Hematopoietic multipotent progenitor cell treated with erythropoietin and hydrocortisone succinate and interleukin-3 and kit ligand, for 15 days (in vitro differentiated cells): ENCODE data around the gene HSPA2.

Experiments used
- DNase-seq: peaks from one replicate; pipeline ENCODE4 v3.0.0-alpha.2; 2015; ENCODE audit warnings: low spot score

Gene HSPA2

DNA sequence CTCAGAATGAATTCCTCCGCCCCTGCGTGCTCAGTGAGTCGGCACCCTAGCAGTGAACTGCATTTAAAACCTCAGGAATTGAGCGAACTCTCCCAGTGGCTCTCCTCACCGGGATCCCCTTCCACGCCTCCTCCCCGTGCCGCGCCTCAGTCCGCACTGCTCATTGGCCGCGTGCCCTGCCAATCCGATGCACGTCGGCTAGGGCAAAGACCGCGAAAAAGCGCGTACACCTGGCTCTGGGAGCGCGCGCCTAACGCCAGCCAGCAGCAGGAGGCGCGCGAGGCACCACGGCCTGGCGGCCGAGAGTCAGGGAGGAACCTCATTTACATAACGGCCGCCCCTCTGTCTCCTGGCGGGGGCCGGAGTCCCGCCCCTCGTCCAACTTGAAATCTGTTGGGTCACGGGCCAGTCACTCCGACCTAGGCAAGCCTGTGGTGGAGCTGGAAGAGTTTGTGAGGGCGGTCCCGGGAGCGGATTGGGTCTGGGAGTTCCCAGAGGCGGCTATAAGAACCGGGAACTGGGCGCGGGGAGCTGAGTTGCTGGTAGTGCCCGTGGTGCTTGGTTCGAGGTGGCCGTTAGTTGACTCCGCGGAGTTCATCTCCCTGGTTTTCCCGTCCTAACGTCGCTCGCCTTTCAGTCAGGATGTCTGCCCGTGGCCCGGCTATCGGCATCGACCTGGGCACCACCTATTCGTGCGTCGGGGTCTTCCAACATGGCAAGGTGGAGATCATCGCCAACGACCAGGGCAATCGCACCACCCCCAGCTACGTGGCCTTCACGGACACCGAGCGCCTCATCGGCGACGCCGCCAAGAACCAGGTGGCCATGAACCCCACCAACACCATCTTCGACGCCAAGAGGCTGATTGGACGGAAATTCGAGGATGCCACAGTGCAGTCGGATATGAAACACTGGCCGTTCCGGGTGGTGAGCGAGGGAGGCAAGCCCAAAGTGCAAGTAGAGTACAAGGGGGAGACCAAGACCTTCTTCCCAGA lies at the start of gene HSPA2:
TSS of gene HSPA2 (plus strand) at position 534 of the 995 bp plus-strand sequence. CDS start at position 643, 109 bp downstream.
- peak; percentile 95 for DNase-seq

DNA sequence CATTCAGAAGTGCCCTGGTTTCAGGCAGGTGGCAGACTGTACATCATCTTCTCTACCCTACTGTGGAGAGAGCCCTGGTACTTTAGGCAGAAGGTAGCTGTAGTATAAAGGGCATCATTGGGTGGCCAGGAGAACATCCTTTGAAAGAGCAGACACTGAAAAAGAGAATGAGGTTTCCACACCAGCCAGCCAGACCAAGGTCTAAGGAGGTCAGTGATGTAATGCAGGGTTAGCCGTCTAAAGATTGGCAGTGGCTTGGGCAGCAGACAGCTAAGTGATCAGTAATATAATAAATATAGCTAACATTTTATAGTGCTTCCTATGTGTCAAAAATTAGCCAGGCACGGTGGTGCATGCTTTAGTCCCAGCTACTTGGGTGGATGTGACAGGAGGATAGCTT lies 48.9 kb upstream of the HSPA2 start:
- no peak for DNase-seq

DNA sequence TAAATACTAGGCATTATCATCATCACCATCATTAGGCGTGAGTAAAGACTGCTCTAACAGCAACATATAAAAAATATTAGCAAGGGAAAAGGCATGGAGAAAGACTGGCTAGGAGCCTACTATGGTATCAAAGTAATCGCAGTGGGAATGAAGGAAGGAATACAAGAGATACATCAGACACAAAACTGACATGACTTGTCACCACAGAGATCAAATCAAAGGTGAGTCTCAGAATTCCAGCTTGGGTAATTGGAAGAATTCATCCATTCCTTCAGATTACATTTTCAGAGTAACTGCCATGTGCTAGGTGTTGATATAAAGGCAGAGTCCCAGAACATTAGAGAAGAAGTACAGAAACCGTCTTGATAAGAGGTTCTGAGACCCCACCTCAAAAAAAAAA lies 47.1 kb upstream of the HSPA2 start:
- no peak for DNase-seq

DNA sequence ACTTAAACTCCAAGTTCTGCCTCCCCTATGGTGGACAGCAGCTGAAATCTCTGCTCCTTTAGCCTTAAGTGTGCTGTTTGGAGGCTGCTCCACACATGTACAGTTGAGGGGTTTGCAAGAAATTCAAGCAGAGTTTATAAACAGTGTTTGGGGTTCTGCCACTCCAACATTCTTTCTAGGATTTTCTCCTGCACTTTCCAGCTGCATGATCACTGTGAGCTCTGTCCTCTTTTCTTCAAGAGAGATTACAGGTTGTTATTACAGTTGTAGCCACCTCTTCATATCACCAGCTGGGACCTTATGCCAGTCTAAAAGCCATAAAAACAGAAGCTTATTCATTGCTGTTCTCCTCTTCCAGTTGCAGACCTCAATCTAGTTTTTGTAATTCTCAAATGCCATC lies 45.3 kb upstream of the HSPA2 start:
- DNase-seq, result no peak

DNA sequence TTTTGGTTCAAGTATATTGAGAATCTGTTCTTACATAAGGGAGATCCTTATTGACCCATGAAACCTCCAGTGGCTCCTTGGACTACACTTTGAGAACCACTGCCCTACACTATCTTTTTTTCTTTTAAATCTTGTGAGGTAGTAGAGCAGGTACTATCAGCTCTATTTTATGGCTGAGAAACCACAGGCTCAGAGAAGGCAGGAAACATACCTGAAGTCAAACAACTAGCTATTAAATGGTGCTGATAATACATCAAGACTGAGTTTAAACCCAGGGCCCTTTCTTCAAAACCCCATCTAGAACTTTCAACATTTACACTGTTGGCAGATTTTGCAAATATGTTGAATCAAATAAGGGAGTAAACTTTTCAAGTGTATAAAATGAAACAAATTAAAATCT lies 43.8 kb upstream of the HSPA2 start:
- no peak for DNase-seq

DNA sequence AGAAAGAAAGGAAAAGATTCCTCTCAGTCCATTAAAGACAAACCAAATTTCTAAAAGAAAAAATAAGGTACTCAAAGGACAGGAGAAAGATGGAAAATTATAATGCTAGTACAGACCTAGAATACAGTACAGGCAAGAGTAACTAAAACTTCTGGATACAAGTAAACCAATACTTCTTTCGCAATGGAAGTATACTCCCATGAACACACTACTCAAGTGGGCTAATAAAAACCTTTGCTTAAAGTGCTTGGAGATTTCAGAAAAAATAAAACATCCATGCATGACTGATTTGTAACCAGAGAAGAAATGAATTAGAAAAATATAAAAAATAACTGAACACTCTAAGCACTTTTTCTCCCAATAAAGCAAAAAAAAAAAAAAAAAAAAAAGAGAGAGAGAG lies 40.5 kb upstream of the HSPA2 start:
- DNase-seq, result no peak

DNA sequence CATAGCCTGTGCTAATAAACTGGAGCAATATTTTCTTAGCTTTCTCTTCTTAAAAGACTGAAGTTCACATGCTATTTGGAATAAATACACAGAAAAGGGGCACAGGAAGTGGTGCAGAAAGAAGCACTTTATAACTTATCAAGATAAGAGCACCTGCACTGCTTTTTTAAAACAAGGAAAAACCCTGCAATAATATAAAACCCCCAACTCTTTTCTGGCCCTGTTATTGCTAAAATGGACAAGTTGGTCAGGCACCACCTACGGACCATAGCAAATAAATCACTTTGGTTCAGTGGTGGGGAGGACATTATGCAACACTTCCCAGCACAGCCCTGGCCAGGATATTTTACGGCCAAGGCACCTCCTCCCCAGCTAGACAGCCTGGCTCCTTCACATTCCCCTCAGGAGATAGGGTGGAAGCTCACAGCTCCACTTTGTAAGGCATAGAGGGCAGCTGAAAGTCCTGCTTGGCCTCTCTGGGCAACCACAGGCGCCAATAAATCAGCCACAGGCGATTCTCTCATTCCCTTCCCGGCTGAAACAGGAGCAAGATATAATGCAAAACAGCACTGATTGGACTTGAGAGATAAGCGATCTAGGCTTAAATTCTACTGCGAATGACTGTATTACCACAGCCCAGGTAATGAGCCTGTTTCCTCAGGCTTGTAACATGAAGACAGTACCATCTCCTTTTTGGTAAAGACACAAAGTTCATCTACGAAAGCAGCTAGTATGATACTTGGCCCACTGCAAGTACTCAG lies 39.0 kb upstream of the HSPA2 start:
- DNase-seq, result no peak

DNA sequence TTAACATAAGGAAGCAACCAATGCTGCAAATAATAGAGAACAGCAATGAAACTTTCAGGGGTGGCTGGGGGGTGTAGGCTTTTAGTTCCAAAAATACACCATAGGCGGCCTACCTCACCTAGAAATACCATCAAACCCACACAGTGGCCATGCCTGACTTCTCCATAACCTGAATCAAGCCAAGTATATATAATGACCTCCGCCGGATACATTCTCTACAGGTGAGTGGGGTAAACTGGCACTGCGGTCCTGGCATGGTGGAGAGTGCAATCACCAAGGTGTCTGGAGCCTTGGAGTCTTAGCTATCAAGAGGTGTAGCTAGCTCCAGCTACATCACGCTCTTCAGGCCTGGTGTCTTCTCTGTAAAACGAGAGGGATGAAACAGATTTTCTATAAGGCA lies 38.1 kb upstream of the HSPA2 start:
- no peak for DNase-seq

DNA sequence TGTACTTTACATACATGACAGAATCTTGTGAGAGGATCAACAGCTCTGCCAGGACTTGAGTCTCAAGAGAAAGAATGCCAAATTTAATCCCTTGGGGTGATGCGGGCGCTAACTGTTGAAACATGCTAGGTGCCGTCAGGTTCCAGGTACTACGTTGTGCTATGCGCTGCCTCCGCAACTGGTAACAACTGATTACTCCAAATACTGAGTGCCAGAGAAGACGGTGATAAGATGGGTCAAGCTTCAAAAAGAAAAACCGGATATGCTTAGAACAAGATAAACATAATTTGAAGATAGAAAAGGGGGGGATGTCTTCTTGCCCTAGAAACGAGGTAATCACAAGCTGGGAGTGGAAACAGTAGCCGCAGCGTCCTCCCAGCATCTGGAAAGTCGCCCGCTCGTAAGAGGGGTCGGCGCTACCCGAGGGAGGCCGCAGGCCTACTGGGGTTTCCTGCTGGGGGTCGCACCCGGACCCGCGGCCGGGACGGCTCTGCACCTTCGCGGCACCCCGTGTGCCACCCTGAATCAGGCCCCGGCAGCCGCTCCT lies 37.6 kb upstream of the HSPA2 start:
- DNase-seq, result peak; percentile 36

DNA sequence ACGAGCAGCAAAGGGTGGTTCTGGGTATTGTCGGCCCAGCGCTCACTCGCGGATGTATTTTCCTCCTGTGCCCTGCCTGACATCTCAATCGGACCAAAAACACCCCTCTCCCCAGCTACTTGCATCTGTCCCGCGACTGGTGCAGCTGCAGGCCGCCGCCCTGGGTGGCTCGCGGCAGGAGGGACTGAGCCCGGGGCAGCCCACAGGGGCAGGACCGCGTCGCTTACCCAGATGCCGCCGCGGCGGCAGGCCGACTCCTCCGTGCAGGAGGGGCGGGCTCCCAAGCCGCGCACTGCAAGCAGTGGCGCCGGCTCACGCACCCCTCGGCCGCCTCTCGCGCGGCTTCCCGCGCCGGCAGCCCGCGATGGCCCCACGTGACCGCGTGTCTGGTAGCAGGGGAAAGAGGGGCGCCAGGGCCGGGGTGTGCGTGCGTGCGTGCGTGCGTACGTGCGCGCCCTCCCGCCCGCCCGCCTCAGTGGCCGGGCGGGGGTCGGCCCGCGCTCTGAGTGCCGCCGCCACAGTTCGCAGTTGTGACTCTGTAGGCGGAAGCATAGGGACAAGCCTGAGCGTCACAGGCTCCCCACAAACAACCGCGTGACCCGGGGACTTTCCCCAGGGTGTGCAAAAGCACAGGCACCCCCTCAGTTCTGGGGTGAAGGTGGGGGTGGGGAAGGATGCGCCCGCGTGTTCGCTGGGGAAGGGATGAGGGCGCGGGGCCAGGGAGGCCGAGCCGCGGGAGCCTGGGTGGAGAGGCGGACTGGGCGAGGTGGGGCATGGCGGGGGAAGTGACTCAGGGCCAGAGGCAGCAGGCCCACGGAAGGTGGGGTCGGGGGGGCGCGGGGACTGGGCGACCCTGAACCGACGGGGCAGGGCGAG lies 36.9 kb upstream of the HSPA2 start, which contains the start of gene ZBTB25:
TSS of gene ZBTB25 (minus strand) at position 405 of the 876 bp plus-strand sequence. CDS start 13,305 bp downstream, outside the sequence.
- peak; percentile 80 for DNase-seq

DNA sequence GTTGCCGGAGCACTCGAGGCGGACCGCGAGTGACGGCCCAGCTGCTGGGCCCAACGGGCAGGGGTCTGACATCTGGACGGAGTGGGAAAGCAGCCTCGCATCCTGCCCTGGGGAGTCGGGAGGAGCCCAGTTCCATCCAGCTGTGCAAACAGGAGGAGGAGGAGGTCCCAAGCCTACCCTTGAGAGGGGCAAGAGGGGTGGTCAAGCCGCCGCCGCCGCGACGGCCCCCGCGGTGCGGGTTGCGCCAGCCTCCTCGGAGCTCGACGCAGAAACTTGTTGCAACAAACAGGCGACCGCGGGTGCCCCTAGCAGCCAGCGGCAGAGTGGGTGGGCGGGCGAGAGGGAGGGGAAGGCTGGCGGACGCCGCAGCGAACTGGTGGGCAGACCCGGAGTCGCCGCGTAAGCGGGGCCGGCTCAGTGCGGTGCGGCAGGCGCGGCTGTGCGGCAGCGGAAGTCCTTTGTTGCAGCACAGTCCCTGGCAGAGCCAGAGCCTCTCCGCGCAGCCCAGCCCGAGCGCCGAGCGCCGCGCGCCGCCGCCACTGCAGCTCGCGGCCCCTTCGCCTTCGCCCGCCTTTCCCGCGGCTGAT lies 36.1 kb upstream of the HSPA2 start, which contains the start of gene ZBTB1:
TSS of gene ZBTB1 (plus strand) at position 461 of the 587 bp plus-strand sequence. CDS start 16,735 bp downstream, outside the sequence.
- DNase-seq, result peak; percentile 56

DNA sequence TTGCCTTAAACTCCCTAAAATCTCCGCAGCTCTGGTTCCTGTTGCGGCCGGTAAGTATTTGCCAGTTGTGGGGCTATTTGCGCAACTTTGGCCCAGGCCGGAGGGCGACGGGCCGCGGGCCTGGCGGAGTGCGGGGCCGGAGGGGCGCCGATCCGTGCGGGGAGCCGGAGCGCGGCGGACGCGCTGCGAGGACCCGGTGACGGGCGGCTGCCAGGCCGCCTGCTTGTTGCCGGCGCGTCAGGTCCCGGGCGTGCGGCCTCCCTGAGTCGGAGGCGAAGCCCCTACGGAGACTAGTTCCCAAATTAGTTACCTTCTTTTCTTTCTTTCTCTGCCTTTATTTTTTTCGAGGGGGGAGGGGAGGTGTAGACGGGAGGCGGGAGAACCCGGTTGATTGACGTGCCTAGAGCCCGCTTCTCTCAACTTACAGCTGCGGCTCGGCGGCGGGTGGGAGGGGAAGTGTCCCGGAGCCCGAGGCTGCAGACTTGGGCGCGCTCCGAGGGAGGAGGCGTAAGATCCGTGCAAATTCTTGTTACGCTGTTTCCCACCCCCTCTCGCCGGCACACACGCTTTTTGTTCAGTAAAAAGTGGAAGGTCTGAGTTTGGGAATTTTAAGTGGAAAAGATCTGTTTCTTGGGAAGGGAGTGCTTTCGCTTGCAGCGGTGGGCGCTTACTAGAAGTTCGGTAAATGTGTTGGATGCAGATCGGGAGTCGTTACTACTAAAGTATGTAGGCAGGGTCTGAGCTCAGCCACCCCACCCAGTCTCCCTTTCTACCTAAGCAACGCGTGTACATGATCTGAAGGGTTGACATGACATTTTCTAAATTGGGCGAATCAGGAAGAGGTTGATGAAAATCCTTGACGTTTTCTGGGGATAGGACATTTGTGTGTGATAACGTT lies 35.4 kb upstream of the HSPA2 start:
- DNase-seq, result peak; percentile 78

DNA sequence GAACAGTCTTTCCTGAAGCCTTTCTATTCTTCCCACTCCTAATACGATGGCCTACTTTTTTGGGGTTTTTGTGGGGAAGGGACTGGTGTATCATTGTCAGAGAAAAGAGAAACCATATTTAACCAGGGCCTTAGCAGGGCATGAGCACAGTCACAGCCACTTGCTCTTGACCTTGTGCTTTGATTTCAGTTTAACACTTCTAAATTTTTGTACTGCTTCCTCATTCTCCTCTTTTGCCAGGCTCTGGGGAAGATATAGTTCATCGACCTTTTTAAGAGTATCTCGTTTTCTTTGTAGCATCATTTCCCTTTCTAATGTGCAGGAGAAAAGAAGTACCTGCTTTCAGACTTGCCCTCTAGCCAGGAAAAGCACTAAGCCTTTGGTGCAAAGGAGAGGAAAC lies 33.8 kb upstream of the HSPA2 start:
- DNase-seq, result no peak

DNA sequence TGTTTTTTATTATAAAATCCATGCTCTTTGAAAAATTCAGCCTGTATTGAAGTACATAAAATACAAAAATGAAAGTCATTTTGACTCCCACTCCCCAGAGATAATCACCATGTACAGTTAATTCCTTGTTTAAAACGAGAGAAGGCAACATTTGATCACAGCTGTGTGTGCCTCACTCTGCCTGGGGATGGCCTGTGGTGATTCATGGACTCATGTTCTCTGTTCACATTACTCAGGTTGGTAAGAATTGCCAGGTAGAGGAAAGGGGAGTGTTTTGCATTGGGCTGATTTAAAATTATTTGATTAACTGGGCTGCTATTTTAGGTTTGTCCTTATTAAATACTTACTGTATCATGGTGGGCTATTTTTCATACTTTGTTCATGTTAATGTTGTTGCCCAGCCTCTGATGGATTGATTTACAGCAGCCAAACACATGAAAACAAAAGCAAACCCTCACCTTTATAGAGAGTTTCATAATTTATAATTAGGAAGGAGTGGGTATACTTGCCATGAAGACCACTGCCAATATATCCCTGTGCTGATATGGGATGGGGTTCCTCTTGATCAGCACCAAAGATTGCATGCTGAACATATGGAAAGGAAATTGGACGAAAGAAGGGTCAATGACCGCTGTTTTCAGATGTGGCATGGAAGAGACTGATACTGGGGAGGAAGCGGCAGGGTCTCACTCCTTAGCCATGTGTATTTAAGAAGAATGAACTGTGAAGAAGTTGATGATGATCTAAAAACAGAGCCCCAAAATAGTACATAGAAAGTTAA lies 33.0 kb upstream of the HSPA2 start:
- no peak for DNase-seq

DNA sequence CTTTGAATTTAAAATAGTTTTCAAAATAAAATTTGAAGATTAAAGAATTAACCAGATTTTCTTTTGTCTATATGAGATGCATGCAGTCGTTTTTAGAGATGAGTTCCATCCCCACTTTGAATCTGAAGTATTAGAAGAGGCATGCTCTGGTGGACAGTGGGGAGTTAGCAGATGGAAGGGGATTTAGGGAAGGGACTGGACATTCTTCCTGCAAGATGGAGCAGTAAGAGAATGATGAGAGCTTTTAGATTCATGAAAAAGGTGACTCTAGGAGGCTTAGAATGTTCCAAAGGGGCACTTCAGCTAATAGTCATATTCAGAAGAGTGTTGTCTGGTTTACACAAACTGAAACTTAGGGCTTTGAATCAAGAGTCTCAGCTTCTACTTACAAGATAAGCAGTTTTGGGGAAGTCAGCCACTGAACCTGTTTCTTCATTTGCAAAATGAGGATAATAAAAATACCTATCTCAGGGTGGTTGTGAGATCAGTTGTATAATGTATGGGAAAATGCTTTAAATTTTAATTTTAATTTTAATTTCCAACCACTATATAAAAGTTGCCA lies 32.2 kb upstream of the HSPA2 start:
- no peak for DNase-seq

DNA sequence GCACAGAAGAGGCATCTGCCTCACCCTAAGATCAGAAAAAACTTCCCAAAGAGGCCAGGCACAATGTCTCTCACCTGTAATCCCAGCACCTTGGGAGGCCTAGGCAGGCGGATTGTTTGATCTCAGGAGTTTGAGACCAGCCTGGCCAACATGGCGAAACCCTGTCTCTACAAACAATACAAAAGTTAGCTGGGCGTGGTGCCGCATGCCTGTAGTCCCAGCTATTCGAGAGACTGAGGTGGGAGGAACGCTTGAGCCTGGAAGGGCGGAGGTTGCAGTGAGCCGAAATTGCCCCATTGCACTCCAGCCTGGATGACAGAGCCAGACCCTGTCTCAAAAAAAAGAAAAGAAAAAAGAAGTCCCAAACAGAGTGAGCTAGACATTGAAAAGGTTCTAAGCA lies 31.5 kb upstream of the HSPA2 start:
- no peak for DNase-seq

DNA sequence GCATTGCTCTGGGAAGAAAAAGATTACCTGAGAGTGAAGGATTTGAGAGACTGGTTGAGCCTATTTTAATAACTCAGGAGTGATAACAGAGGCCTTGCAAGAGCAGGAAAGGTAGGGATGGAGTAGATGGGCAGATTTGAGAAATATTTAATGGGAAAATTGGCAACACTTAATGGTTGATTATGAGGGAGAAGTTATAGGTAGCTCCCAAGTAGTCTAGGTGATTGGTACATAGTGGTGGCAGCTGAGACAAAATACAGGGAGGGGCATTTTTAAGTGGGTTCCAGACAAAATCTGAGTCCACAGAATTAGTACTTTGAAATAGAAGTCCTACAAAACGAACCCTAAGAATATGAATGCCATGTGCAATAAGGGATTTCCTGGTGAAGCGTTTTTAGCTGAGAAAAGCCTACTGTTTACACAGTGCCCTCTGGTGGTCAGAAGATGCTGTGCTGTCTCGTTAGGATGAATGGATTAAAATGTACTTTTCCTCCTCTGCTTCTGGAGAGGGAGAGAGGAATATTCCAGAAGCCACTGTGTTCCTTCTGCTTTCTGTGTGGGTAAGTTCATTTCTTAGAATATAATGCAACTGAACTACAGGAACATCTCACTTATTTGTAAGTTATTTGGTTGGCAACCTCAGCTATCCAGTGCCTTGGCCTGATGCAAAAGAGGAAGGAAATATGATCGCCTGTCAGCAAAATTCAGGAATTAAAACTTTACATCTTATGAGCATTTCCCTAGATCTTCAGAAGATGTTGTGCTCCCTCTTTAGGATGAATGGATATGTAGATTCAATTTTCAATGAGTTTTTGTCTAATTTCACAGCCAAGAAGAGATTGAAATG lies 29.5 kb upstream of the HSPA2 start:
- DNase-seq, result peak; percentile 82

DNA sequence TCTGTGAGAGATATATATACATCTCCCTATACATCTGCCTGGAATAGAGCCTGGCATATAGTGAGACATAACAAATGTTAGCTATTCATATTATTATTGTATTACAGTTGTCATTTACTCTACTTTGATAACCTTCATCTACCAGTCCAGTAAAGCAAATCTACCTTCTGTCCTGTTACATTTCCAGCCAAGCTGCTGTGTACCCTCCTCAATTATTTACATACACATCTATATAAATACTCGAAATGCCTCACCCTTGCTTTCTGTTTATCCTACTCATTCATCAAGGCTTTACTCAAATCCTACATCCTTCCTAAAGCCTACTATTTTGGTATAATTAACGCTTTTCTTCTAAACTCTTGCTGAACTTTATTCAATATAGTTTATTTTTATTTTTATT lies 27.3 kb upstream of the HSPA2 start:
- no peak for DNase-seq
